ENCODE measurements around the gene TRAF7. TPM values are rescaled to one million over a fixed set of nuclear protein-coding genes. Genes with fewer than 3 reads are reported as not detected.
A peak's percentile ranks its signal among the peaks of the same experiment; 100 is the strongest.

The TRAF7 gene
- total and polyA plus RNA-seq, 2 of the 13 experiments (the other 11 are each of a cell fraction or from before 2014, with no cell fraction given) = 47.9 to 65.6 TPM

- peak; percentile 15 for TF ChIP-seq BATF2 (CRISPR knock-in tag; IDR thresholded peaks at IDR 0.05)
- 0 out of 2 replicates have a peak, but pooled peaks have one; percentile 14 for TF ChIP-seq CAMTA2 (CRISPR knock-in tag; IDR thresholded peaks at IDR 0.05; ENCODE audit: borderline replicate concordance)
- no peak for TF ChIP-seq TGIF2 (CRISPR knock-in tag; IDR thresholded peaks at IDR 0.05)
- TF ChIP-seq ZNF83 (CRISPR knock-in tag; IDR thresholded peaks at IDR 0.05; ENCODE audit: borderline replicate concordance) = no peak
- no peak for TF ChIP-seq ZNF746 (CRISPR knock-in tag; IDR thresholded peaks at IDR 0.05)
- no peak for TF ChIP-seq RCOR2 (CRISPR knock-in tag; IDR thresholded peaks at IDR 0.05)
- no peak for TF ChIP-seq ZFP82 (CRISPR knock-in tag; IDR thresholded peaks at IDR 0.05; ENCODE audit: borderline replicate concordance)
- peak; percentile 4; the same call in 1 of the 2 replicates for TF ChIP-seq SAP130 (CRISPR knock-in tag; IDR thresholded peaks at IDR 0.05; ENCODE audit: low read depth)
- no peak for TF ChIP-seq KDM1A (CRISPR knock-in tag; IDR thresholded peaks at IDR 0.05)
- TF ChIP-seq ZEB1 (IDR thresholded peaks at IDR 0.05; ENCODE audit: insufficient replicate concordance, low read depth) = no peak
- TF ChIP-seq, protein P1, sequence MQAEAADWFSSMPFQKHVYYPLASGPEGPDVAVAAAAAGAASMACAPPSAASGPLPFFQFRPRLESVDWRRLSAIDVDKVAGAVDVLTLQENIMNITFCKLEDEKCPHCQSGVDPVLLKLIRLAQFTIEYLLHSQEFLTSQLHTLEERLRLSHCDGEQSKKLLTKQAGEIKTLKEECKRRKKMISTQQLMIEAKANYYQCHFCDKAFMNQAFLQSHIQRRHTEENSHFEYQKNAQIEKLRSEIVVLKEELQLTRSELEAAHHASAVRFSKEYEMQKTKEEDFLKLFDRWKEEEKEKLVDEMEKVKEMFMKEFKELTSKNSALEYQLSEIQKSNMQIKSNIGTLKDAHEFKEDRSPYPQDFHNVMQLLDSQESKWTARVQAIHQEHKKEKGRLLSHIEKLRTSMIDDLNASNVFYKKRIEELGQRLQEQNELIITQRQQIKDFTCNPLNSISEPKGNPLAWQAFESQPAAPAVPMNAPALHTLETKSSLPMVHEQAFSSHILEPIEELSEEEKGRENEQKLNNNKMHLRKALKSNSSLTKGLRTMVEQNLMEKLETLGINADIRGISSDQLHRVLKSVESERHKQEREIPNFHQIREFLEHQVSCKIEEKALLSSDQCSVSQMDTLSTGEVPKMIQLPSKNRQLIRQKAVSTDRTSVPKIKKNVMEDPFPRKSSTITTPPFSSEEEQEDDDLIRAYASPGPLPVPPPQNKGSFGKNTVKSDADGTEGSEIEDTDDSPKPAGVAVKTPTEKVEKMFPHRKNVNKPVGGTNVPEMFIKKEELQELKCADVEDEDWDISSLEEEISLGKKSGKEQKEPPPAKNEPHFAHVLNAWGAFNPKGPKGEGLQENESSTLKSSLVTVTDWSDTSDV (CRISPR knock-in tag; IDR thresholded peaks at IDR 0.05) = no peak; the same call in 1 of the 2 replicates
- no peak for TF ChIP-seq HIVEP1 (CRISPR knock-in tag; IDR thresholded peaks at IDR 0.05)
- no peak for TF ChIP-seq ZNF501 (CRISPR knock-in tag; IDR thresholded peaks at IDR 0.05)
- no peak for TF ChIP-seq ZNF737 (CRISPR knock-in tag; IDR thresholded peaks at IDR 0.05; ENCODE audit: borderline replicate concordance)
- TF ChIP-seq USF2 (IDR thresholded peaks at IDR 0.05; ENCODE audit: low read depth, low read length) = no peak
- no peak for TF ChIP-seq USF2 (CRISPR knock-in tag; IDR thresholded peaks at IDR 0.05; ENCODE audit: borderline replicate concordance)
- peak; percentile 79; the same call in 1 of the 2 replicates for TF ChIP-seq NR2C2 (CRISPR knock-in tag; IDR thresholded peaks at IDR 0.05; ENCODE audit: borderline replicate concordance)
- TF ChIP-seq FOSL2 (CRISPR knock-in tag; IDR thresholded peaks at IDR 0.05) = no peak
- no peak for TF ChIP-seq AGO2 (optimal IDR thresholded peaks at IDR 0.05; ENCODE audit: low read depth, low read length)
- no peak for TF ChIP-seq ZFP62 (CRISPR knock-in tag; IDR thresholded peaks at IDR 0.05)
- no peak for TF ChIP-seq FOXO4 (CRISPR knock-in tag; conservative IDR thresholded peaks at IDR 0.05)
- no peak for TF ChIP-seq ZNF136 (CRISPR knock-in tag; IDR thresholded peaks at IDR 0.05; ENCODE audit: low read depth)
- no peak for TF ChIP-seq ZNF598 (CRISPR knock-in tag; IDR thresholded peaks at IDR 0.05; ENCODE audit: borderline replicate concordance)
- TF ChIP-seq ZNF484 (CRISPR knock-in tag; IDR thresholded peaks at IDR 0.05; ENCODE audit: borderline replicate concordance, low read depth) = no peak
- TF ChIP-seq HNRNPUL1 (IDR thresholded peaks at IDR 0.05; ENCODE audit: low read depth, low read length) = no peak
- no peak for TF ChIP-seq YEATS4 (CRISPR knock-in tag; IDR thresholded peaks at IDR 0.05; ENCODE audit: borderline replicate concordance)
These were observed 50.4 kb downstream of the TRAF7 start (continued) for GRCh38 chr16:2205967-2206313.
